CD4-positive, alpha-beta T cell treated with Interleukin-4 for 4 hours (primary cell): ENCODE results near the gene LGR5.
"Not testable (repeated sequence)": the region's sequence is repeated elsewhere in the genome, so short reads cannot be mapped to it uniquely, and the experiment has no call there.

Source experiments
- DNase-seq: peaks from one replicate; pipeline ENCODE4 v3.0.0-alpha.2; 2020

LGR5 gene

DNA sequence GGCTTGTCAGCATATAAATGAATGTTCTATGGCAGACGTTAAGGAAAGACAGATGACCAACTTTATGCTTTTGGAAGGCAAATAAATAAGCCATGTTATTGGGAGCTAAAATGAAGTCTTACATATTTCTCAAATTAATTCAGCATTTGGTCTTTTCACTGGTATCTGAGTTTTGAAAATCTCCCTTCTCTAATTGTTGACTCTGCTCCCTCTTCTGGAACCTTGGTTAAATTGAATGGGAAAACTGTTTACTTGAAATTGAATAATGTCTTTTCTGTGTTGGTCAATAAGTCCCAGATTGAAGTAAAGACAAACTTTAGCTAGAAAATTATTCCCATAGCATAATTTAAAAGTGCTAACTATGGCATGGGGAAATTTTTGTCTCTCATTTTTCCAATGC, 38.7 kb downstream of the LGR5 start:
- no peak for DNase-seq

DNA sequence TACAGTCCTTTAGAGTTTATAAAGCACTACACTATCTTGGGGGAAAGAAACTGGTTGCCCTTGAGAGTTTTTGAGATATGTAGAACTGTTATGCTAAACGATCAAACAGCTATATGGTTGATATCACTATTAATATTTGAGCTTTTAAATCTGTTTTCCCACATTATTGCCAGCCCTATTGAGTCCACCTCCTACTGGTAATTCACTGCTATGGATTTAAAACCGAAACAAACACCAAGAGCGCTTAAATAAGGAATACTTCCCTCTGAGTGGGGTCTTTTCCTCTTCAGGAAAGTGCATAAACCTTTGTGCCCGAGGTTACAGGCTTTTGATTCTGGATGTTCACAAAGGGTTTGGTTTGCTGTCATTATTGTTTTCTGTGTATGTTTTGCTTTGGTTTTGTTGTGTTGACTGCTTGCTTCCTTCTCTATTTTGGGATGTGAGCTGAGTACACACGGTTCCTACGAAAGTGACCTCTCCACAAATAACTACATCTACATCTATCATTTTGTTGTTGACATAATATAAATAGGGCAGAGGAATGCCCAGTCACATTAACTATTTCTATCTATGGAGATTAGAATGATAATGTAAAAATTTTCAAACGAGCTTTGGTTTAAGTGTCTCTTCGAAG, 44.8 kb downstream of the LGR5 start:
- no peak for DNase-seq

DNA sequence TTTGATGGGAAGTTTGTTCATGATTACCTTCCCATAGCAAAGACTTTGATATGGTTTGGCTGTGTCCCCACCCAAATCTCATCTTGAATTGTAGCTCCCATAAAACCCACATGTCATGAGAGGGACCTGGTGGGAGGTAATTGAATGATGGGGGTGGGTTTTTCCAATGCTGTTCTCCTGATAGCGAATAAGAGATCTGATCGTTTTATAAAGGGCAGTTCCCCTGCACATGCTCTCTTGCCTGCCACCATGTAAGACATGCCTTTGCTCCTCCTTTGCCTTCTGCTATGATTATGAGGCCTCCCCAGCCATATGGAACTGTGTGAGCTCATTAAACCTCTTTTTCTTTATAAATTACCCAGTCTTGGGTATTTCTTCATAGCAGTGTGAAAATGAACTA, 51.2 kb downstream of the LGR5 start:
- DNase-seq, result not testable (repeated sequence)

DNA sequence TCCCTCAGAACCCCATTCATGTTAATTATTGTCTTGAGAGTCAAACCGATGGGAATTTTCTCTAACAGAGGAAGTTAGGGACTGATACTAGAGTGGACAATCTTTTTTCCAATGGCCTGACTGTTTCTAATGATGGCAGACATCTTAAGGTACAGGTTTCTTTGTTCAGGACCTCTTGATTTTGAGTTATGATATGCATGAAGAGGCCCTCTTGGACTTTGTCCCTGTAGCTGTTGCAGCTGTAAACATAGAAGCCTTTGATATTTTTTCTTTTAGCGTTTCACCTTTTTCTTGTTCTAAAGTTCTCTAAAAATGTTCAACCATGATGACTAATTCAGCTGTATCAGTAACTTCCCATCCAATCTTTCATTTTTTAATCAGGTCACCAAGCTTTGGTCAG, 53.0 kb downstream of the LGR5 start:
- DNase-seq, result no peak

DNA sequence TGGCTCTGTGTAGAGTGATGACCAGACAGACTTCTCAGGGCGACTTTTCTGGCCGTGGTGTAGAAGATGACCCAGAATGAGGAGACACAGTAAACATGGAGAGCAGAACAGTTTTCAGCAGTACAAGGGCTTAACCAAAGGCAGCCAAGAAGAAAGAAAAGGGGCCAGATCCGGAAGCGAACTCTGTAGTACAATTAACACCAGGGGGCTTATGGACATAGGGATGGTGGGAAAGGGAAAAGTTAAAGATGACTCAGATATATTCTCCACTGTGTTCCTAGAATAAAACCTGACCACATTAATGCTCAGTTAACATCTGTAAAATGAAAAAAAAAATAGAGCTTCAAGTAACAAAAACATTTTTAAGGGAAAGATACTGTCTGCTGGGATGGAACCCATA, 60.2 kb downstream of the LGR5 start:
- DNase-seq, result no peak

DNA sequence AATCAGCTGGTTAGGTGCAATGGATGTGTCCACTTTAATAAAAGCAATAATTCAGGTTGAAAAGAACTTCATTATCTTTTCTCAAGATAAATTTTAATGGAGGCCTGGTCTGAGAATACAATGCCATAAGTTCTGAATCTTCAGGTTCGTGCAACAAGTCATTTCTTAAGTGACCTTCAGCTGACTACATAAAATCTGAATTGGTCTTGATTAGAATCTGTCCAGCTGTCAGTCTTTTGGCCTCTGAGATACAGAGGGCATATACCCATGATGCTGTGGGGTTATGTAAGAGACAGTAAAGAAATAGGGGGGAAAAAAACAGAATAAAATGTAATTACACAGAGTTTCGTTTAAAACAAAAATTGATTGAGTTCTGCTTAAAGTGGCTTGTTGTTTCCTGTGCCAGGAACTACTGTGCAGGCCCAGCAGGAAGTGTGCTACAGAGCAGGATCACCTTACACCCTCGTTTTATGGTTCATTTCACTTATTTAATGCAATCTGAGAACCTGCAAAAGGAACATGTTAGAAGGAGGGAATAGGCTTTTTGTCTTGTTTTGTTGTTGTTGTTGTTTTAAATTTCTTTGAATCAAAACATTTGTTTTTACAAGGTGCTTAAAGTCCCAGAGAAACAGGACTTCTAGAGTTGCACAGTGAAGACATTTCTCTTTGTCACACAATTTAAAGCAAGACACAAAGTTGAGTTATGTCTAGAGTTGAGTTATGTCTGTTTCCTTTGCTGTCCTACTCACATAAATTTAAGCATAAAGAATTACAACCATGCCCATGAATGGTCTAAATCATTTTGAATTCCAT, 64.2 kb downstream of the LGR5 start:
- DNase-seq, result no peak

DNA sequence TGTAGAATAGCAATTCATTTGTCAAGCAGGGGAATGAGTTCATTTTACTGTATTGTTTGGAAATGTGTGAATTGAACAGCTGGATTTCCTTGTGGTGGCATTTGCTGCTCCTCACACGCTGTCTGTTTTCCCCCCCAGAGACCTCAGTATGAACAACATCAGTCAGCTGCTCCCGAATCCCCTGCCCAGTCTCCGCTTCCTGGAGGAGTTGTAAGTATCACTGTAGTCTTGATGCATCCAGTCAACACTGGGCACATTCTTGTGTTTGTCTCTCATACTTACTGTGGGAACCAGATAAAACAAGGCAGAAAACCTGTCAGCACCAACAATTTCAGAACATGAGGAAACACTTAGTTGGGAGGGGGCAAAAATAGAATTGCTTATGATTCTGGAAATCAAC, 64.9 kb downstream of the LGR5 start:
- no peak for DNase-seq

DNA sequence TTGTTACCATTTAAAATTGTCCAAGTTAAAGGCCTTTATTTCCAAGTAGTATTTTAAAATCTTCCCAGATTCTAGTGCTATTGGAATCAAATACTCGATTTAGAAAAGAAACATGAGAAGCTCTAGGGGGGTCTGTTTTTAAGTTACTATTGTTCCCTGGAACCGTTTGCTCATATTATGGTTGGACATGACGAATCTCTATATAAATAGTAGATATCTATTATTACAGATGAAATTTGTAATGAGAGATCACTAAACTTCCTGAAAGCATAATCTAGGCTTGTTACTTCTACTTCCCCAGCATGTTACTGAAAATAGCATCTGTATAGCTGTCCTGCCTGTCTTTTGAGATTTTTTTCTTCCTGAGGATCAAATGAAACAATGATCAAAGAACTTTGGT, 70.1 kb downstream of the LGR5 start:
- no peak for DNase-seq

DNA sequence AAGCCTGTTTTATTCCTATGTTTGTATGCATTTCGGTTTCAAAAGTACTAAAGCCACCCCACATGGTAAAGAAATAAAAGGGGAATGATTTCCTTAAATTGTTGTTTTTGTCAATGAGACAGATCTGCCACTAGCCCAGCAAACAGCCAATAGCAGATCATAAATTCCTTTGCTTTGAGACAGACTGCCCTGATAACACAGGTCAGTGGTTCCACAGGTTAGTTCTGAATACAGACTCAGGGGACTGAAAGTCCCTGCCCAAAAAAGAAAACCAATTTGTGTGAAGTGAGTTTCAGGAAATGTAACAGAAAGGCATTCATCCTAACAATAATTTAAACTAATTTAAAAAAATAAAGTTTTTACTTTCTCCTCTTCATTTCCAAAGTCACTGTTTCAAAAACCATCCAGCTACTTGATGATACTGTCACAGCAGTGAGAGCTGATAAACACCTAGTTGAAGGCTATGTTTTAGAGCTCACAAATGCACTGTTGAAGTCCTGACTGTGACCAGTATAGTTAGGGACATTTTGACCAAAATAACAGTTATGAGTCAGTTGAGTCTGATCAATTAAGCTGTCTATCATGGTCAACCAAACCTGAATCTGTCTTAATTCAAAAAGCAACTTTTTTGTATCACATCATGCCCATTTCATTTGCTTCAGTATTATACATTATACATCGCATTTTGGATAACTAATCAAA, 77.7 kb downstream of the LGR5 start:
- no peak for DNase-seq

DNA sequence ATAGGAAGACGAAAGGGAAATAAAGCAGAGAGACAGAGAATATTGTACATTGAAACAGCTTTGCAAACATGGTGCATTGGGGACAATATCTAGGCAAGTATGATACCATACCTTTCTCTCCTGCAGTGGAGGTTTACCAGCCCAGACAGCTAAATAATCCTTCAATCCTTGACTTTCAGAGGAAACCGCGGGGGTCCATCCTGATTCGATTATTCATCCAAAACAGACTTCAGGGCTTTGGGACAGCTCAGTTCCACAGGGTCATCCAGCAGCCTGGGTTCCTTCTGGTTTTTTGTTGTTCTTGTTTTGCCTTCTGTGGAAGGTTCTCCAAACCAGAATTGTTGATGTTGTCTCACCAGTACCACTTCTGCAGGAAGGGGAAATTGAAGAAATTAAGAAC, 81.5 kb downstream of the LGR5 start:
- no peak for DNase-seq

DNA sequence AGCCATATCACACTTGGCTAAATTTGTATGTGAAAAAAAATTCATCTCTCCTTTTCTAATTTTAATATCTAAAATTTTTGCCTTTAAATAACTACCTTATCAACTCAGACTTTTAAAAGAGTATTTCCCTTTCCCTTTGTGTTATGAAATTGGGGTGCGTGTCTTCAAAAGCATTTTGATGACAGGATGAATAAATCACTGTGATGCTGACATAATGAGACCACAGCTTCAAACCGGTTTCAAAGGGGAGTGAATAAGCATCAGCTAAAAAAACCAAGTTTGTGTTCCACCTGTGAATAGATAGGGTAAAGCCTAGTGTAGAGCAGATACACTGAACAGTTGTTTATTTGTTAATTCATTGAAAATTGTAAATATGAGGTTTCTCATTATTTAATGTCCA, 85.0 kb downstream of the LGR5 start:
- DNase-seq, result no peak

DNA sequence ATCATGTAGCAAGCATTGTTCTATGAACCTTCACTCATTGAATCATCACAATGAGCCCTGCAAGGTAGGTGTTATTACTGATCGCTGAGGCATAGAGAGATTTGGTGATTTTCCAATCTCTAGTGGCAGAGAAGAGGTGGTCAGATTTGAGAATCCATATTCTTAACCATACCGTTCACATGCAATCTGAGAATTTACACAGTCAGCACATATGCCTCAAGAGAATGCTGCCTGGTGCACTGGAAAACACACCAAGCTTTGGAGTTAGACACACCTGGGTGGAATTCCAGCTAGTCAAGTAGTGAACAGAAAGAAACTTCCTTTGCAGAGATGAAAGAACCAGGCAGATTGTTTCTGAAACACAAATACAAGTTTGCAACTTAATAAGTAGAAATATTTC, 94.1 kb downstream of the LGR5 start:
- no peak for DNase-seq

DNA sequence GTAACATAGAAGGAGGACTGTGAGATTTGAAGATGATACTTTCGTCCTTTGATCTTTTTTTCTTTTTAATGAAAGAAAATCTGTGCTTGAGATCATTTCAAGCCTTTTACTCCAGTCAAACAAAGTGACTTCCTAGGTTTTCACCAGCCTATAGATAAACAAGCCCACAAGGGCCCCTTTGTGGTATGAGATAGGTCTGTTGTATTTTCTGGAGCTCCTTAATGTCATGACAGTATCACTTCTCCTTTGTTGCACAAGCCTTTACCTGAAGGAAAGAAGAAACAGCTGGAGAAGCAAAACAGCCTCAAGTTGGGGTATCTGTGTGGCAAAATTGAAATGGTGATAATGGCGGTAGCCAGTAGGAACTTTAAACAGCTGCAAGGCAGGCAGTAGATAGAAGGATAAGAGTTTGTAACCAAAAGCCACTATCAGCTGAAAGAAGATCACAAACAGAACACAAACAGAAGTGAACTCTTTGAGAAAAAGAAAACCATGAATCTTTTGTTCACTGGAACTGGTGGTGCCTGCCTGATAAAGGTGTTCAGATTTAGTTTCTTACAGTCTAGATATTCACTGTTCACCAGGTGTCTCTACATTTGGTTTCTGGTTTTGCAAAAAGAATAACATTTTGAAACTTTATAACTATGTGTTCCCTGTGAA, 96.8 kb downstream of the LGR5 start:
- no peak for DNase-seq

DNA sequence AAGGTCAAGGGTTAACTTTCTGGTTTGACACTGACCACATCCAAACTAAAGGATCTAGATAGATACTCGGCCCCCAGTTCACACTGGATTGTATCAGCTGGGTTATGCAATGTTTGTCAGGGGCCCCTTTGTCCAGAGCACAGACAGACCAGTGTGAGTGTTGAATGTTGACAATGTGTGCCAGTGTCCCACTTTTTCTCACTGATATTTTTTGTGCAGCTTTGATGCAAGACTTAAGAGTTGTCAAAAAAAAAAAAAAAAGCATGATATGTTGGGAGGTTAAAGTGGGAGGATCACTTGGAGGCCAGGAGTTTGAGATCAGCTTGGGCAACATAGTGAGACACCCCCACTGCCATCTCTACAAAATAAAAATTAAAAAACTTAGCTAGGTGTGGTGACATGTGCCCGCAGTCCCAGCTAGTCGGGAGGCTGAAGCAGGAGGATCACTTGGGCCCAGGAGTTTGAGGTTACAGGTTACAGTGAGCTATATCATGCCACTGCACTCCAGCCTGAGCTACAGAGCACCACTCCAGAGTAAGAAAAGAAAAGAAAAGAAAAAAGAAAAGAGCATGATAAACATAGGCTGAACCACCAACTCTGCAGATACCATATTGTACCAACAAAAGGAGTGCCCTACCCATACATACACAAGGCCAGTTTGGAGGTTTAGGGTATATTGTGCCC, 97.5 kb downstream of the LGR5 start:
- no peak for DNase-seq

DNA sequence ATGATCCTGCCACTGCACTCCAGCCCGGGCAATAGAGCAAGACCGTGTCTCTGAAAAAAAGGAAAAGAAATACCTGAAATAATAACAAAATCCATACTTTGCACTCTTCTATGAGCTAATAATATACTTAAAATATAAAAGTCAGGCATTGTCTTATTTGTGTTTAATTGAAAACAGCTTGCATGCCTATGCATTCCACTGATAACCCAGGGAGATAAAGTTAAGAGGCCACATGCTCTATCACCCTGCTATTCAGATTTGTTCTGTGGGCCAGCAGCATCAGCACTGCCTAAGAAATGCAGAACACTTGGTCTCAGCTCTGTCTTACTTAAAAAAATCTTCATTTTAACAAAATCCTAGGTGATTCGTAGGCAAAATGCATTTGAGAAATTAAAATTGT, 99.2 kb downstream of the LGR5 start:
- no peak for DNase-seq

DNA sequence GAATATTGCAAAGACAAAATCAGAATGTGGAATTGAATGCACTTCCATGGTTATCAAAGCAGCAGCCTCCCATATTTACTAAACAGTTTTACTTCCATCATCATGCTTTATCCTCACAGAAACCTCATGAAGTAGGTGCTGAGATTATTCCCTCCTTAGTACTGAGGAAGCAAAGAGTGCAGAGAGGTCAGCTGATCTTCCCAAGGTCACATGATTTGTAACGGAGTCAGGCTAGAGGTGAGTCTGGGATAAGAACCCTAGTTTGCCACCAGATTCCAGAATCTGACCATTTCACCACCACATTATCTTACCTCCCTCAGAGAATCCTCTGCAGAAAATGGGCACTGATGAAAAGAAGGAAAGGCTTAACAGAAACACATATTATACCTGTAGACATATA, 102.0 kb downstream of the LGR5 start:
- no peak for DNase-seq

DNA sequence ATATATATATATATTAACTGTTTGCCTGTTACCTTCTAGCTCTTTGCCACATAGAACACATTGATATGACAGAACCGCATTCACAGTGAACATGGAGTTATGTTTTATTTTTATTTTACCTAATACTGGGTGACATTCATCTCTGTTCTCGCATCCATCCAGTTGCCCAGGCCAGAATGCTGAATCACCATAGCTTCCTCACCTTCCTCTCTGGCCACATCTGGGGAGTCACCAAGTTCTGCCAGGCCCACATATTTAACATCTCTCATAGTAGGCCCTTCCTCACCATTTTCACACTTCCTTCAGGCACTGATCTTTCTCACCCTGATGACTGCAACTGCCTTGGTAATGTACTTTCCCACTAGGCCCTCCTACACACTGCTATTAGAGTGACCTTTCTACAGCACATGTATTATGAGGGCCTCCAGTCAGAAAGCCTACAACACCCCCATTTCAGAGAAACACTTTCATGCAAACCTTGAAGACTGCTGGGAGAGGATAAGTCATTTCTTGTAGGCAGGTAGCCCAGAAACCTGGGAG, 106.8 kb downstream of the LGR5 start:
- DNase-seq, result no peak

DNA sequence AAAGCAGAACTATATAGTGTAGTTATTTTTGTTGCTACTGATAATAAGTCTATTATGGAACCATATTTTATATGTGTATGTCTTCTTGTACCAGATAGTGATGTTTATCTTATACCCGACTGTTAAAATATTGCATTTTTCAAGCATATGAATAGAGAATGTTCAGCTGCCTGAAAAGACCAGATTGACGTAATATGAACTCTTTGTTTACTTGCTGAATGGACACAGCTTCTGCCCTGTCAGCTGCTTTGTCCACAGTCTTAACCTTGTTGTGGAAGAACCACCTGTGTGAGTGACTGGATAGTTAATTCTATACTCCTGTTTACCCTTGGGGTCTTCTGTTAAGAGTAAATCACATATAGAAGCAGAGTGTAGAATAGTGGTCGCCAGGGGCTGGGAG, 109.3 kb downstream of the LGR5 start:
- DNase-seq, result no peak

DNA sequence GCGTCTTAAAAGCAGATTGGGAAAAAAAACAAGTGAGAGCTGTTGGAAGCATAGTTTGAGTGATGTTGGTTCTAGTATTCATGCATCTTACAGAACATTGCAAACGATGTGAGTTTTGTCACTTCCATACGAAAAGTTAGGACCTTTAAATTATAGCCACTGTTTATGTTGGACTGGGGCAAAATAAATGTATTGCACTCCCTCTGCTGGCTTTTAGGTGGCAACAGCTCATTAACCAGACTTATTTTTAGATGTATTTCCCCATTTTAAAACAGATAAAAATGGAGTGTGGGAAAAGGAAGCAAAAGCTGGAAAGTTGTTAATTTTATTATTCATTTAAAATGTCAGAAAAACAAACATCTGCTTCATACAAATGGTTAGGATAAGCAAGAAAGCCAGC, 111.9 kb downstream of the LGR5 start:
- no peak for DNase-seq

DNA sequence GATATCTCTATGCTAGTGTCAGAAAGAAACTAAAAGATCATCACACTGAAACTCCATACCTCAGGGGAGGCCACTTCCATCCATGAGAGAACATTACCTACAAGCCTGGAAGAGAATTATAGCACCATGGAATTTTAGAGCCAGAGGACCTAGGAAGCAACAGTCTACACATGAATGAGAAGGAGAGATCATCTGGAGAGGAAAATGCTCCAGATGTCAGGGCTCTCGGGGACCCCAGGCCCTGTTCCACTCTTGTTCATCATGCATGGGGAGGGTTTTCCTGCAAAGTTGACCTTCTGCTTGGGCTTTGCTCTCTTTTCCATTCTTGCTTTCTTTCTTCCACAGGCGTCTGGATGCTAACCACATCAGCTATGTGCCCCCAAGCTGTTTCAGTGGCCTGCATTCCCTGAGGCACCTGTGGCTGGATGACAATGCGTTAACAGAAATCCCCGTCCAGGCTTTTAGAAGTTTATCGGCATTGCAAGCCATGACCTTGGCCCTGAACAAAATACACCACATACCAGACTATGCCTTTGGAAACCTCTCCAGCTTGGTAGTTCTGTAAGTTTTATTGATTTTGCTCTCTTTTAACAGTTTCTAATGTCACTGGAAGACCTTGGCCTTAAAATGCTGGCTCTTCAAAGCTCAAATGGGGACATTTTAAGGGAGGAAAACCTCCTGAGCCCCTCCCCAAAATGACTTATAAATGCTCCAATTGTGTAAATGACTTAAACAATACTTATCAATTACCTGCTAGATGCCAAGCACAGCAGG, 113.3 kb downstream of the LGR5 start:
- no peak for DNase-seq

DNA sequence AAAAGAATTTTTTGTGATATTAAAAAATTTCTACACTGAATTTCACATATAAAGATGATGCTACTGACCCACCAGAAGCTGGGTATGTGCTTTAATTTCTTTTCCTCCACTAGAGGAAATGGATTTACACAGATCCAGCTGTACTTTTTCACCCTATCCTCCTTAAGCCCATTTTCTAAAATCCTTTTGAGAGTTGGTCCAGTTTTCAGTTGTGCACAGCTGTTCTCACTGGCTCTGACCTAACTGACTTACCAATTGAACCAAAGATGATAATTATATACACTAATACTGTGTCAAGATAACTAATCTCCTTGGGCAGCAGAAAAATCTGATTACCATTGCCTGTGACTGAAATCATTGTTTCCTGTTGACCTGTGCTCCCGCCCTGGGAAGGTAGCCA, 115.6 kb downstream of the LGR5 start:
- no peak for DNase-seq

DNA sequence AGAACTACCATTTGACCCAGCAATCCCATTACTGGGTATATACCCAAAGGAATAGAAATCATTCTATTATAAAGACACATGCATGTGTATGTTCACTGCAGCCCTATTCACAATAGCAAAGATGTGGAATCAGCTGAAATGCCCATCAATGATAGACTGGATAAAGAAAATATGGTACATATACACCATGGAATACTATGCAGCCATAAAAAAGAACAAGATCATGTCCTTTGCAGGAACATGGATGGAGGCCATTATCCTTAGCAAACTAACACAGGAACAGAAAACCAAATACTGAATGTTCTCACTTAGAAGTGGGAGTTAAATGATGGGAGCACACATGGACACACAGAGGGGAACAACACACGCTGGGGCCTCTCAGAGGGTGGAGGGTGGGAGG, 116.2 kb downstream of the LGR5 start:
- DNase-seq, result not testable (repeated sequence)
